ENCODE results near the gene RSU1. TPM values are rescaled to one million over a fixed set of nuclear protein-coding genes. Genes with fewer than 3 reads are reported as not detected.
A peak's percentile ranks its signal among the peaks of the same experiment; 100 is the strongest.

RSU1 gene
- polyA plus RNA-seq, 1 experiment: 277 TPM

GRCh38 chr10:16612115-16612980 is 204.9 kb downstream of the RSU1 start:
- no peak for TF ChIP-seq CTCF (IDR thresholded peaks at IDR 0.05; ENCODE audit: insufficient read depth, low read depth, low read length)
- CTCF ChIA-PET: interaction anchor here (0.7 kb wide), 1 partner anchor 9 kb away, joined by 3 read pairs; no protein-coding TSS in a partner anchor
- no peaks in the 10 kb centered on the region for H3K36me3 ChIP-seq (ENCODE audit: control insufficient read depth, insufficient read depth, low read length)
- no peak overlapping the region for H3K4me3 ChIP-seq (ENCODE audit: low read depth, low read length)
- POLR2A ChIA-PET: no interaction called here
- no peaks in the 10 kb centered on the region for H3K27me3 ChIP-seq (ENCODE audit: control insufficient read depth, insufficient read depth, low read length)
- no peak for DNase-seq (ENCODE audit: low read depth)

- ChIA-PET CTCF (no interaction called here), POLR2A (no interaction called here)
- Histone ChIP-seq H3K4me3 (ENCODE audit: low read depth, low read length) (no peak overlapping the region), H3K36me3 (ENCODE audit: control insufficient read depth, insufficient read depth, low read length) (no peaks in the 10 kb centered on the region), H3K27me3 (ENCODE audit: control insufficient read depth, insufficient read depth, low read length) (no peaks in the 10 kb centered on the region)
- TF ChIP-seq CTCF (IDR thresholded peaks at IDR 0.05; ENCODE audit: insufficient read depth, low read depth, low read length): no peak
- no peak for DNase-seq (ENCODE audit: low read depth)
Measured at GRCh38 chr10:16611037-16611436, 206.2 kb downstream of the RSU1 start.

GRCh38 chr10:16609211-16609610 is 208.0 kb downstream of the RSU1 start:
- DNase-seq (ENCODE audit: low read depth): no peak
- no peaks in the 10 kb centered on the region for H3K27me3 ChIP-seq (ENCODE audit: control insufficient read depth, insufficient read depth, low read length)
- no peak overlapping the region for H3K4me3 ChIP-seq (ENCODE audit: low read depth, low read length)
- ChIA-PET POLR2A (no interaction called here), CTCF (no interaction called here)
- TF ChIP-seq CTCF (IDR thresholded peaks at IDR 0.05; ENCODE audit: insufficient read depth, low read depth, low read length): no peak
- no peaks in the 10 kb centered on the region for H3K36me3 ChIP-seq (ENCODE audit: control insufficient read depth, insufficient read depth, low read length)

- DNase-seq (ENCODE audit: low read depth): no peak
- CTCF ChIA-PET: no interaction called here
- Histone ChIP-seq H3K4me3 (ENCODE audit: low read depth, low read length) (no peak overlapping the region), H3K27me3 (ENCODE audit: control insufficient read depth, insufficient read depth, low read length) (no peaks in the 10 kb centered on the region), H3K36me3 (ENCODE audit: control insufficient read depth, insufficient read depth, low read length) (no peaks in the 10 kb centered on the region)
- POLR2A ChIA-PET: no interaction called here
- TF ChIP-seq CTCF (IDR thresholded peaks at IDR 0.05; ENCODE audit: insufficient read depth, low read depth, low read length): no peak
Measured at GRCh38 chr10:16606923-16607322, 210.3 kb downstream of the RSU1 start.

GRCh38 chr10:16606421-16606820 is 210.8 kb downstream of the RSU1 start:
- POLR2A ChIA-PET: no interaction called here
- no peaks in the 10 kb centered on the region for H3K27me3 ChIP-seq (ENCODE audit: control insufficient read depth, insufficient read depth, low read length)
- H3K4me3 ChIP-seq (ENCODE audit: low read depth, low read length): no peak overlapping the region
- peak; percentile 12 for DNase-seq (ENCODE audit: low read depth)
- TF ChIP-seq CTCF (IDR thresholded peaks at IDR 0.05; ENCODE audit: insufficient read depth, low read depth, low read length): no peak
- no peaks in the 10 kb centered on the region for H3K36me3 ChIP-seq (ENCODE audit: control insufficient read depth, insufficient read depth, low read length)
- CTCF ChIA-PET: no interaction called here
